ENCODE data around the gene PDCD11. TPM values are rescaled to one million over a fixed set of nuclear protein-coding genes. Genes with fewer than 3 reads are reported as not detected.

Gene PDCD11
- total and polyA plus RNA-seq, 8 donors, result 2.3 to 28.0 (median 12.9) TPM

DNA sequence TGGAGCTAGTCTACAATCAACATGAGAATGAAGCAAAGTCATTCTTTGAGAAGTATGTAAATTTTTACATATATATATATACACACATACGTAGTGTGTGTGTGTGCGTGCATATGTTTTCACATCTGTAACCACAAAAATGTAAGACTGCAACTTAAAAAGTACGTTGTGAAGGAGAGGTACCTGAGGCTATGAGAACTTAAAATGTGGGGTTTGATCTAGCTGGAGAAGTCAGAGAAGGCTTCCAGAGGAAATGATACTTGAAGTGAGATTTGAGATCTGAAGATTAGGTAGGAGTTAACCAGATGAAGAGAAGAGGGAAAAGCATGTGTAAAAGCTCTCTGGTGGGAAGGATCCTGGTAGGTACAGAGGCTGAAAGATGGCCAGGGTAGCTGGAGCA lies 22.9 kb upstream of the PDCD11 start:
- H3K27me3 ChIP-seq, result no peaks in the 10 kb centered on the region
- TF ChIP-seq EP300 (IDR thresholded peaks at IDR 0.05) (no peak), POLR2A (IDR thresholded peaks at IDR 0.05) (no peak)
- no peak overlapping the region for H3K27ac ChIP-seq
- intact Hi-C loops (cut with DNase I; ENCODE audit: low total_unique reads), result no loop called here
- no peak for DNase-seq
- peaks cover 20 to 56% (median 49%) of the 10 kb centered on the region in 4 donors for H3K36me3 ChIP-seq
- peaks cover 9 to 24% (median 18%) of the 10 kb centered on the region in 4 donors for H3K4me1 ChIP-seq
- no peak overlapping the region for H3K4me3 ChIP-seq
- 86 to 91% (median 89%) methylated on average over 3 of the region's 3 CpGs for WGBS, 5 donors
- H3K9me3 ChIP-seq, result no peaks in the 10 kb centered on the region

GRCh38 chr10:103374263-103374662 lies 22.2 kb upstream of the PDCD11 start:
- no peaks in the 10 kb centered on the region for H3K9me3 ChIP-seq
- TF ChIP-seq EP300 (IDR thresholded peaks at IDR 0.05), result no peak
- no peak for TF ChIP-seq POLR2A (IDR thresholded peaks at IDR 0.05)
- TF ChIP-seq, protein P1, sequence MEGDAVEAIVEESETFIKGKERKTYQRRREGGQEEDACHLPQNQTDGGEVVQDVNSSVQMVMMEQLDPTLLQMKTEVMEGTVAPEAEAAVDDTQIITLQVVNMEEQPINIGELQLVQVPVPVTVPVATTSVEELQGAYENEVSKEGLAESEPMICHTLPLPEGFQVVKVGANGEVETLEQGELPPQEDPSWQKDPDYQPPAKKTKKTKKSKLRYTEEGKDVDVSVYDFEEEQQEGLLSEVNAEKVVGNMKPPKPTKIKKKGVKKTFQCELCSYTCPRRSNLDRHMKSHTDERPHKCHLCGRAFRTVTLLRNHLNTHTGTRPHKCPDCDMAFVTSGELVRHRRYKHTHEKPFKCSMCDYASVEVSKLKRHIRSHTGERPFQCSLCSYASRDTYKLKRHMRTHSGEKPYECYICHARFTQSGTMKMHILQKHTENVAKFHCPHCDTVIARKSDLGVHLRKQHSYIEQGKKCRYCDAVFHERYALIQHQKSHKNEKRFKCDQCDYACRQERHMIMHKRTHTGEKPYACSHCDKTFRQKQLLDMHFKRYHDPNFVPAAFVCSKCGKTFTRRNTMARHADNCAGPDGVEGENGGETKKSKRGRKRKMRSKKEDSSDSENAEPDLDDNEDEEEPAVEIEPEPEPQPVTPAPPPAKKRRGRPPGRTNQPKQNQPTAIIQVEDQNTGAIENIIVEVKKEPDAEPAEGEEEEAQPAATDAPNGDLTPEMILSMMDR (IDR thresholded peaks at IDR 0.05), result no peak
- TF ChIP-seq POLR2AphosphoS5 (IDR thresholded peaks at IDR 0.05), result no peak
- H3K27me3 ChIP-seq, result no peaks in the 10 kb centered on the region
- intact Hi-C loops (cut with DNase I; ENCODE audit: low total_unique reads), result no loop called here
- 91 to 96% (median 92%) methylated on average over 5 of the region's 5 CpGs for WGBS, 5 donors
- no peak overlapping the region for H3K4me3 ChIP-seq
- H3K36me3 ChIP-seq, result peaks cover 20 to 63% (median 54%) of the 10 kb centered on the region in 4 donors
- DNase-seq, result no peak
- H3K27ac ChIP-seq, result no peak overlapping the region
- peaks cover 4 to 17% (median 12%) of the 10 kb centered on the region in 4 donors for H3K4me1 ChIP-seq

DNA sequence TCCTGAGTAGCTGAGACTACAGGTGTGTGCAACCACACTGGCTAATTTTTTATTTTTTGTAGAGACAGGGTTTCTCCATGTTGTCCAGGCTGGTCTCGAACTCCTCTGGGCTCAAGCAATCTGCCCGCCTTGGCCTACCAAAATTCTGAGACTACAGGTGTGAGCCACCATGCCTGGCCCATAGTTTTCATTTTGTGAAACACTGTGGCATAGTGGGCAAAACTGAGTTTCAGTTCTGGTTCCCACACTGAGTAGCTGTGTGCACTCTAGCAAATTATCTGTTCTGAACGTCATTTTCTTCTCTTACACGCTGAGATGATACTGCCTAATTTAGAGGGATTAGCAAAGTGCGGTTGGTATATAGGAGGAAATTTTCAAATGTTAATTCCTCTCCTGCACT lies 13.7 kb upstream of the PDCD11 start:
- Histone ChIP-seq H3K27me3 (no peaks in the 10 kb centered on the region), H3K9me3 (no peaks in the 10 kb centered on the region), H3K4me1 (no peaks in the 10 kb centered on the region), H3K27ac (no peak overlapping the region), H3K4me3 (no peak overlapping the region), H3K36me3 (peaks cover 24 to 98% (median 93%) of the 10 kb centered on the region in 4 donors)
- TF ChIP-seq POLR2A (IDR thresholded peaks at IDR 0.05) (no peak), EP300 (IDR thresholded peaks at IDR 0.05) (no peak), POLR2AphosphoS5 (IDR thresholded peaks at IDR 0.05) (no peak)
- TF ChIP-seq, protein P1 (IDR thresholded peaks at IDR 0.05), result no peak
- intact Hi-C loops (cut with DNase I; ENCODE audit: low total_unique reads), result no loop called here
- 91 to 95% (median 95%) methylated on average over 5 of the region's 5 CpGs for WGBS, 5 donors
- DNase-seq, result no peak

GRCh38 chr10:103394180-103394579 lies 2.2 kb upstream of the PDCD11 start:
- Histone ChIP-seq H3K4me1 (peaks cover 25 to 53% (median 43%) of the 10 kb centered on the region in 4 donors), H3K27me3 (no peaks in the 10 kb centered on the region), H3K36me3 (peaks cover 33 to 49% (median 46%) of the 10 kb centered on the region in 4 donors), H3K27ac (no peak overlapping the region), H3K4me3 (no peak overlapping the region), H3K9me3 (no peaks in the 10 kb centered on the region)
- intact Hi-C loops (cut with DNase I; ENCODE audit: low total_unique reads), result no loop called here
- WGBS, 5 donors, result 88 to 91% (median 89%) methylated on average over 14 of the region's 14 CpGs
- no peak for DNase-seq
- no peak for TF ChIP-seq POLR2A (IDR thresholded peaks at IDR 0.05)
- TF ChIP-seq POLR2AphosphoS5 (IDR thresholded peaks at IDR 0.05), result no peak
- TF ChIP-seq EP300 (IDR thresholded peaks at IDR 0.05), result no peak
- TF ChIP-seq, protein P1 (IDR thresholded peaks at IDR 0.05), result no peak

GRCh38 chr10:103395754-103396066 lies 716 bp upstream of the PDCD11 start:
- no peak for DNase-seq
- Histone ChIP-seq H3K27ac (peak overlapping the region; percentile 81 to 90 (median 88)), H3K27me3 (no peaks in the 10 kb centered on the region), H3K9me3 (no peaks in the 10 kb centered on the region), H3K36me3 (peaks cover 32 to 49% (median 46%) of the 10 kb centered on the region in 4 donors), H3K4me1 (peaks cover 25 to 53% (median 43%) of the 10 kb centered on the region in 4 donors), H3K4me3 (peak overlapping the region; percentile 78 to 96 (median 89))
- 1 to 4% (median 3%) methylated on average over 11 of the region's 11 CpGs for WGBS, 5 donors
- intact Hi-C loops (cut with DNase I; ENCODE audit: low total_unique reads), result no loop called here
- TF ChIP-seq POLR2AphosphoS5 (IDR thresholded peaks at IDR 0.05), result no peak
- TF ChIP-seq POLR2A (IDR thresholded peaks at IDR 0.05), result no peak
- TF ChIP-seq EP300 (IDR thresholded peaks at IDR 0.05), result no peak
- TF ChIP-seq, protein P1 (IDR thresholded peaks at IDR 0.05), result no peak

All from stomach (tissue), 9 donors.